Esophagus squamous epithelium (tissue), 4 donors: ENCODE results near the gene WFDC12.

Source experiments
- CTCF ChIP-seq, 6 experiments: fragments of 450-650 bp in 4 of 6; fragments of 200-600 bp in 2 of 6; sonication (generic) in 2 of 6; IDR thresholded peaks; one replicate each; pipeline ENCODE4 v1.5.1; 2016 to 2019; ENCODE audit warnings: antibody characterized with exemption in 6 of 6, mild to moderate bottlenecking in 4 of 6, moderate library complexity in 4 of 6
- POLR2A ChIP-seq, 4 donors: fragments of 450-650 bp; IDR thresholded peaks; one replicate each; pipeline ENCODE4 v1.6.1; 2017; ENCODE audit warnings: antibody characterized with exemption in 4 of 4, mild to moderate bottlenecking in 4 of 4, moderate library complexity in 3 of 4

DNA sequence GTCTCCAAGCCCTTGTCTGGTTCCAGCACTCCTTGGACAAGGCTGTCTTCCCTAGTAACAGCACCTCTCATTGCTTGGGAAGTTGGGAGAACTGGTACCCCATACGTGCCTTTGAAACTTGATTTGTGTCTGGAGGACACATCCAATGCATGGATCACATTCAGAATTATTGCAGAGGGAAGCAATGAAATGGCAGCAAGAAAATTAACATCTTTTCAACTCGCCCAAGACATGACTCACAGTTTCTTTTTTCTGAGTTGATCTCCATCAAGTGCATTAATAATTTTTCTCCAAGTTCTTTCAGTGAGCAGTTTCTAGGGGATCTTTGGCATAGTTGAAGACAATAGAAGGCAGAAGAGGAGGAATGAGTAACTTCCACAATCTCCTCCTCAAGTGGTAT lies 28.1 kb upstream of the WFDC12 start:
- TF ChIP-seq CTCF (IDR thresholded peaks at IDR 0.05) (no peak), POLR2A (IDR thresholded peaks at IDR 0.05) (no peak)
